Activated CD4-positive, alpha-beta T cell treated with anti-CD3 and anti-CD28 coated beads, Interleukin-2, Interleukin-4, amounts not matched to agents 100 ng/mL and 50 ng/mL, durations not matched to agents 16 hours and 8 hours (primary cell): ENCODE data around the gene RBM47.
"Not testable (repeated sequence)": the region's sequence is repeated elsewhere in the genome, so short reads cannot be mapped to it uniquely, and the experiment has no call there.

Source experiments
- DNase-seq: peaks from one replicate; pipeline ENCODE4 v3.0.0-alpha.2; 2020; ENCODE audit warnings: low spot score

RBM47 gene

DNA sequence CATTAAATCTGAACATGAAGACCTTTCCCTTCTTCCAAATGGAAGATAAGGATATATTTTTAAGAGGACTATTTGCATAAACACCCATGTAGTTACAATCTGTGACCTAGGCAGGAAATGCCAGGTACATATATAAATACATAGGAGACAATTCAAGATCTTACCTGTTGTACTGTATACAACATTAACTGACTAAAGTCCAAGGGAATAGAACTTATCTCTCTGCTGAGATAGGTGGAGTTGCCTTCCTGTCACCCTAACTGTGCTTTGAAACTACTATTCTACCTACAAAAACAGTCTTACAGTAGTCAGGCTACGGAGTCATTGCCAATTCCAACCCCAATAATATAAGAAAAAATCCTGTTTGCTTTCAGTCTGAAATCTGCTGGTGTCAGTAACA, 188.2 kb downstream of the RBM47 start:
- no peak for DNase-seq

GRCh38 chr4:40439519-40439918, 190.1 kb downstream of the RBM47 start:
- no peak for DNase-seq

DNA sequence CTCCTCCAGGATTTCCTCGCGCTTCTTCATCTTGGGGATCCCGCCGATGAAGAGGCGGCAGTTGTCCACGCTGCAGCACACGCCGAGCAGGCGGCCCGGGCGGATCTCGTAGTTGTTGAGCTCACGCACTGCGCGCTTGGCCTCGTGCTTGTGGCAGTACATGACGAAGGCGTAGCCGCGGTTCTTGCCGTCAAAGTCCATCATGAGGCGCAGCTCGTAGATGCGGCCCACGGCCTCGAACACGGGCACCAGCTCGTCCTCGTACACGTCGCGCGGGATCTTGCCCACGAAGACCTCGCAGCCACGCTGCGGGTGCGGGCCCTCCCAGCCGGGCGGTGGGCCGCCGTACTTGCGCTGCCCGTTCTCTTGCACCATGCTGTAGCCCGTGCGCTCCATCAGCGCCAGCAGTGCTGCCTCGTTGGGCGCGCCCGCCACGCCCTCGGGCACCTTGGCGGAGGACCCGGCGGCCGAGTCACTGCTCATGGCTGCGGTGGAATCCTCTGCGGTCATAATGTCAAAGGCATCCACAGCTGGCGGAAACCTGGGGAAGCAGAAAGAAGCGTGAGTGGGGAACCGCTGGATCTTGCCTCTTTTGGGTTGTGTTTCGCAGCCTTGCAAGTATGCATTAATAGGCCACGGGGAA, 191.2 kb downstream of the RBM47 start:
- no peak for DNase-seq

GRCh38 chr4:40437741-40438383, 191.8 kb downstream of the RBM47 start:
- no peak for DNase-seq

GRCh38 chr4:40435306-40435705, 194.4 kb downstream of the RBM47 start:
- DNase-seq, result not testable (repeated sequence)

DNA sequence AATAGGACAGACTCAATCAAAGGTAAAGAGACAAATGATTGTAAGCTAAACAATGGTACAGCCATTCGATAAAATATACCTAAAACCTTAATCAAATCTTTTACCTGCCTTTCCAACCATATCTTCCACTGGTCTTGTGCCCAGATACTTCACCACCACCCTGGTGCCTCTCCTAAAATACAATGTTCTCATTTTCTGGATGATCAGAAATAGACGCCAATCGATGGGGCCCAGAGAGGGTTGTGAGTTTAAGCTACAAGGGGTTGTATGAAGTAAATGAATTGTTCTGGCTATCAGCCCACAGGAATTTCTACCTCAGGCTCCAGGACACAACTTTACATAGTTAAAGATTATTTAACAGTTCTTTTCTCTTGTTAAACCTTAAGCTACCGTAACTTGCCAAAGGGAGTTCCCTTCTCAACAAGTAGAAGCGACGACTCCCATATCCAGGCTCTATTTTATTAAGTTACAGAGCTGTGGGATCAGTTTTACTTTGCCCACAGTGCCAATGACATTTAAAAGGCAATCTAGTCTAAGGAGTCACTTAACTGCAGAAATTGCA, 195.5 kb downstream of the RBM47 start:
- DNase-seq, result no peak

GRCh38 chr4:40432504-40432903, 197.2 kb downstream of the RBM47 start:
- DNase-seq, result no peak

- DNase-seq, result not testable (repeated sequence)
Observed at GRCh38 chr4:40427871-40428270, 201.8 kb downstream of the RBM47 start.

- no peak for DNase-seq
Observed at GRCh38 chr4:40427128-40427527, 202.5 kb downstream of the RBM47 start.

GRCh38 chr4:40425799-40426574, 203.7 kb downstream of the RBM47 start:
- no peak for DNase-seq

- DNase-seq, result no peak
Observed at GRCh38 chr4:40423735-40424134, 205.9 kb downstream of the RBM47 start.

- no peak for DNase-seq
Observed at GRCh38 chr4:40421839-40422708, 207.6 kb downstream of the RBM47 start.

DNA sequence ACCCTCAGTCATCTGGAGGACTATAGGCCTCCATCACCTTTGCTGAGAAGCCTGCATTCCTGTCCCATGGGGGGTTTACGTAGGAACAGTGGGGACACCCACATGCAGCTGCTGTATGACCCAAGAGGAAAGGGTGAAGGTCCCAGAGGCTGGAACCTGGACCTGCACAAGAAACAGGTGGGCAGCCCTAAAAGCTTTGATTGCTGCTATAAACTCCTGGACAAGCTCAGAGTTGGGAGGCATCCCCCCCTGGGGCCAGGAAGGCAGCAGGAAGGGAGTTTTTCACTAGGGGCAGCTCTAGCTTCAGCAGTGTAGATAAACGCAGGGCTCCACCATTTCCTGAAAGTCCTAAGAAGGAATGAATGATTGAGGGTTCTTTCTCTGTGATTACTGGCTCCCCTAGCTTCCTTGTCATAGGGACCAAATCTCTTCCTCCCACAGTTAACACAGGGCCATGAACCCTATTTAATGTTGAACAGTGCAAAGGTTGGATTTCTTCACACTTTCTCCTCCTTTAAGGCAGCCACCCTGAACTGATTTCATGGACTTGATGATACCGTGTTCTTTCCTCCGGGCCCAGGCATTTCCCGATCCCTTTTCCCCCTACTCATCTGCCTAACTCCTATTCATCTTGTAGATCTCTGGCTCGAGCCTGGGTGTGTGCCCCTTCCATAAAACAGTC, 210.3 kb downstream of the RBM47 start:
- DNase-seq, result no peak

- no peak for DNase-seq
Observed at GRCh38 chr4:40418430-40419230, 211.0 kb downstream of the RBM47 start.

DNA sequence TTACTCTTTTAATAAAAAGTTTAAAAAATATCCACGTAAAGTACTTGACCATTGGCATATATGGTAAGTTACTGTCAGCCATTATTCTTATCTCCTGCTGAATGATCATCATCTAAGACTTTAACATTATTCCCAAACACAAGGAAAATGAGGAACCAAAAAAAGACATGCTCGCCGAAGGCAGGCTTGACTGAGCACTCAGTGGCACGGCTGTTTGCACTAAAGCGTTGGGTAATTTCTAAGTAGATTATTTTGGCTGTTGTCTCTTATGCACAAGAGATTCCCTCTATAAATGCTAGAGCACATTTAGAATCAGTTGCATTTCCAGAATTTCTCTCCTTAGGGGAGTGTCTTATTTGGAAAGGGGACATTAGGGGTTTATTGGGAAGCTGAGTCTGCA, 211.7 kb downstream of the RBM47 start:
- no peak for DNase-seq

DNA sequence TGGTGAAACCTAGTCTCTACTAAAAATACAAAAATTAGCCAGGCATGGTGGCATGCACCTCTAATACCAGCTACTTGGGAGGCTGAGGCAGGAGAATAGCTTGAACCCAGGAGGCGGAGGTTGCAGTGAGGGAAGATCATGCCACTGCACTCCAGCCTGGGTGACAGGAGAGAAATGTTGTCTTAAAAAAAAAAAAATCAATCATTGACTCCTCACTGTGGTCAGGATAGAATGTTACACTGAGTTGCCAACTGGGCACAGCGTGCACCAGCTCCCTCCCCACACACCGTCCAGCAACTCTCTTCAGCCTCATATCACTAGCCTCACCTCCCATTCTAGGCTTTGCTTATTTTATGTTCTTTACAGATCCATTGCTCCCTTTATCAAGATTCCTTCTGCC, 215.0 kb downstream of the RBM47 start:
- DNase-seq, result no peak

GRCh38 chr4:40412866-40413795, 216.5 kb downstream of the RBM47 start:
- DNase-seq, result no peak

DNA sequence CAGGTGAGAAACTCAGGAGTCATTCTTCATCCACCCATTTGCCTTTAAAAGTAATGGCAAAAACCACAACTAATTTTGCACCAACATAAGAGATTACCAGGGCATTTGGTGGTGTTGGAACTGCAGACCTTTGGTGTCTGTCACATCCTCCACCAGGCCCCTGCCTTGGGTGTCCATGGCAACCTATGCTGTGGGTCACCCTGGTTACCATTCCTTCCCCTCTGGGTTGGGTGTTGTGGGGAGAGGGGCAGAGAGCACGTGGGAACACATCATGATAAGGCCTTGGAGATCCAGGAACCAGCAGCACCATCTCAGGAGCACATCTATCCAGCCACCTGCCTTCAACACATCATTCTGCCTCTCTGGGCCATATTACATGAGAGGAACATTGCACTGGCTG, 217.3 kb downstream of the RBM47 start:
- no peak for DNase-seq

DNA sequence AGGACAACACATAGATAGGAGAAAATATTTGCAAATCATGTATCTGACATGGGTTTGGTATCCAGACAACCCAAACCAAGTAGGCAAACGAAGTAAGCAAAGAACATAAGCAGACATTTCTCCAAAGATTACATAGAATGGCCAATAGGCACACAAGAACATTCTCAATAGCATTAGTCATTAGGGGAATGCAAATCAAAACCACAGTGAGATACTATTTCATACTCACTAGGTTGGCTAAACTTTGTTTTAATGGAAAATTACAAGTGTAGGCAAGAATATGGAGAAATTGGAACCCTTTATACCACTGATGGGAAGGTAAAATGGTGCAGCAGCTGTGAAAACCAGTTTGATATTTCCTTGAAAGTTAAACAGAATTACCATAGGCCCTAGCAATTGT, 219.8 kb downstream of the RBM47 start:
- DNase-seq, result no peak
